OCI-LY1 (cell line): ENCODE results near the gene ABR.
"Not testable (repeated sequence)": the region's sequence is repeated elsewhere in the genome, so short reads cannot be mapped to it uniquely, and the experiment has no call there.

ENCODE experiments used
- H2AFZ ChIP-seq: fragments of 200-600 bp; sonication (generic), shearing (Covaris generic); 2 replicates; pipeline ENCODE4 v1.6.0; 2014; ENCODE audit warnings: antibody characterized with exemption, mild to moderate bottlenecking, low read length
- H3F3A ChIP-seq: fragments of 200-600 bp; sonication (generic), shearing (Covaris generic); 2 replicates; pipeline ENCODE4 v1.6.0; 2014; ENCODE audit warnings: mild to moderate bottlenecking, antibody characterized with exemption, low read length, moderate library complexity; ENCODE audit not compliant: insufficient read depth
- H3K27ac ChIP-seq: fragments of 200-600 bp; sonication (generic); 2 replicates; pipeline ENCODE4 v1.5.1; 2014; ENCODE audit warnings: low read length, mixed run types, mild to moderate bottlenecking, low read depth; ENCODE audit not compliant: poor library complexity, severe bottlenecking
- H3K27me3 ChIP-seq: fragments of 200-600 bp; sonication (generic); 2 replicates; pipeline ENCODE4 v1.6.0; 2014; ENCODE audit warnings: antibody characterized with exemption, mild to moderate bottlenecking, low read length, moderate library complexity; ENCODE audit not compliant: insufficient read depth
- H3K36me3 ChIP-seq: fragments of 200-600 bp; sonication (generic); 2 replicates; pipeline ENCODE4 v1.6.1; 2014; ENCODE audit warnings: mild to moderate bottlenecking, antibody characterized with exemption, low read length, moderate library complexity, mixed read lengths; ENCODE audit not compliant: insufficient read depth
- H3K4me1 ChIP-seq: fragments of 200-600 bp; sonication (generic); 2 replicates; pipeline ENCODE4 v1.5.1; 2014; ENCODE audit warnings: mild to moderate bottlenecking, low read length, moderate library complexity; ENCODE audit not compliant: insufficient read depth, severe bottlenecking
- H3K4me2 ChIP-seq: fragments of 200-600 bp; sonication (generic), shearing (Covaris generic); 2 replicates; pipeline ENCODE4 v1.6.1; 2014; ENCODE audit warnings: low read length
- H3K4me3 ChIP-seq: fragments of 200-600 bp; sonication (generic); 2 replicates; pipeline ENCODE4 v1.5.1; 2014; ENCODE audit warnings: low read length, low read depth, mild to moderate bottlenecking, mixed read lengths; ENCODE audit not compliant: poor library complexity, severe bottlenecking
- H3K79me2 ChIP-seq: fragments of 200-600 bp; shearing (Covaris generic); 2 replicates; pipeline ENCODE4 v1.6.1; 2016; ENCODE audit warnings: mixed run types, low read length, mixed read lengths; ENCODE audit not compliant: insufficient read depth
- H3K9ac ChIP-seq: fragments of 200-600 bp; sonication (generic), shearing (Covaris generic); 2 replicates; pipeline ENCODE4 v1.6.1; 2014; ENCODE audit warnings: mild to moderate bottlenecking, low read length, mixed read lengths
- H3K9me2 ChIP-seq: fragments of 200-600 bp; sonication (generic), shearing (Covaris generic); 2 replicates; pipeline ENCODE4 v1.6.1; 2014; ENCODE audit warnings: low read depth, mild to moderate bottlenecking, low read length, mixed read lengths
- H3K9me3 ChIP-seq: fragments of 200-600 bp; shearing (Covaris generic); 2 replicates; pipeline ENCODE4 v1.6.1; 2014; ENCODE audit warnings: low read length, mixed read lengths
- H4K20me1 ChIP-seq: fragments of 200-600 bp; sonication (generic), shearing (Covaris generic); 2 replicates; pipeline ENCODE4 v1.6.0; 2016; ENCODE audit warnings: mild to moderate bottlenecking, low read length; ENCODE audit not compliant: insufficient read depth
- CTCF ChIP-seq: fragments of 200-600 bp; sonication (generic), shearing (Covaris generic); IDR thresholded peaks from 2 replicates; pipeline ENCODE4 v1.5.1; 2017; ENCODE audit warnings: mild to moderate bottlenecking, antibody characterized with exemption, low read length, moderate library complexity, mixed read lengths
- EZH2 ChIP-seq: fragments of 200-600 bp; sonication (generic), shearing (Covaris generic); IDR thresholded peaks from 2 replicates; pipeline ENCODE4 v1.8.0; 2017; ENCODE audit warnings: borderline replicate concordance, mixed run types, mild to moderate bottlenecking, antibody characterized with exemption, low read length, moderate library complexity, mixed read lengths

The ABR gene

DNA sequence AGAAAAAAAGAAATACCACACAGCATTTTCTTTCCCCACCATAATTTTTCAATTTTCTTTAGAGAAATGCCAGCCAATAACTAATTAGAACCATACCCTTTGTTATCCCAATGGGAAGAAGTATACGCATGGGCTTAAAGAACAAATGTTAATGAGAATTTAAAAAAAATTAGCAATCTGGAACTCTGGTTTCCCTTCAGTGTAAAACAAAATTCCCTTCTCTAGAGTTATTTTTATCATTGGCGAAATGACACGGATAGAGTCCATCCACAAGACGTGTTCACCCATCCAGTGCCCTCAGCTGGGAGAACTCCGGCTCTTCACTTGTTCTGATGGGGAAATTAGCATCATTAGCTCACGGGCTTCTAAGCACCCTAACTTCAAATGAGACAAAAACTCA lies 203.5 kb downstream of the ABR start:
- Histone ChIP-seq H3K9ac (no peak overlapping the region), H3K4me2 (no peak overlapping the region), H3F3A (no peaks in the 10 kb centered on the region), H3K9me3 (no peaks in the 10 kb centered on the region), H2AFZ (no peak overlapping the region), H3K27ac (no peak overlapping the region), H3K36me3 (no peaks in the 10 kb centered on the region), H4K20me1 (no peaks in the 10 kb centered on the region), H3K79me2 (no peaks in the 10 kb centered on the region), H3K9me2 (no peaks in the 10 kb centered on the region), H3K27me3 (no peaks in the 10 kb centered on the region), H3K4me3 (no peak overlapping the region), H3K4me1 (peaks cover 11% of the 10 kb centered on the region)
- TF ChIP-seq EZH2 (no peak), CTCF (no peak)

DNA sequence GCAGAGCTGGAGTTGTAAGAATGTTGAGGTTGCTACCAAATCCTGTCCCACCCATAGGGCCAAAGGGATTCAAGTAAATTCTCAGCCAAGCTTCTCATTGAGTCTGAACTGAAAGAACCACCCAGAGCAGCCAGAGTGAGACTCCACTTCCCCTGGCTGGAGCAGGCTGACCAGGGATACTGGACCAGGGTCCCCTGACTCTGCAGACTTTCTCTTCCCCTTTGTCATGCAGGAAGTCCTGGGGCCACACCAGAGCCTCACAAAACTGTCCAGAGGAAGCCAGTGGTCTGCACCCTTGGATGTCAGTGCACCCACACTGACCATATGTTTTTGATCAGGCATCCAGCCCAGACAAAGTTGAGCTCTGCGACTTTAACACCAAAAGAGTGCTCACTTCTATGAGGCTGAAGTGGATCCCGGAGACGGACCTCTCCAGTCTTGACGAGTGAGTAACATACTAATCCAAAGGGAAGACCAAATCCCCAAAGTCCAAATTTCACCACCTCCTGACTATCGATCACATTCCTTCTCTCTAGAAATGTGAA lies 204.3 kb downstream of the ABR start:
- Histone ChIP-seq H2AFZ (no peak overlapping the region), H3K4me3 (no peak overlapping the region), H3K9me3 (no peaks in the 10 kb centered on the region), H3K9ac (no peak overlapping the region), H3K27ac (no peak overlapping the region), H3K4me1 (peaks cover 10% of the 10 kb centered on the region), H3K27me3 (no peaks in the 10 kb centered on the region), H3K36me3 (no peaks in the 10 kb centered on the region), H3K79me2 (no peaks in the 10 kb centered on the region), H3K9me2 (no peaks in the 10 kb centered on the region), H3F3A (no peaks in the 10 kb centered on the region), H3K4me2 (no peak overlapping the region), H4K20me1 (no peaks in the 10 kb centered on the region)
- no peak for TF ChIP-seq CTCF
- no peak for TF ChIP-seq EZH2

GRCh38 chr17:974778-975177 lies 205.0 kb downstream of the ABR start:
- not testable (repeated sequence) for H3K79me2 ChIP-seq, H3K36me3 ChIP-seq, H3K9me2 ChIP-seq, H3K27ac ChIP-seq, H3K27me3 ChIP-seq, H3K4me2 ChIP-seq, H4K20me1 ChIP-seq, H3K4me1 ChIP-seq, H3K9ac ChIP-seq, H3K4me3 ChIP-seq, H2AFZ ChIP-seq, H3F3A ChIP-seq, H3K9me3 ChIP-seq

- H3K4me1 ChIP-seq = no peaks in the 10 kb centered on the region
- H3K27ac ChIP-seq = no peak overlapping the region
Observed at GRCh38 chr17:973053-973452, 206.7 kb downstream of the ABR start.

DNA sequence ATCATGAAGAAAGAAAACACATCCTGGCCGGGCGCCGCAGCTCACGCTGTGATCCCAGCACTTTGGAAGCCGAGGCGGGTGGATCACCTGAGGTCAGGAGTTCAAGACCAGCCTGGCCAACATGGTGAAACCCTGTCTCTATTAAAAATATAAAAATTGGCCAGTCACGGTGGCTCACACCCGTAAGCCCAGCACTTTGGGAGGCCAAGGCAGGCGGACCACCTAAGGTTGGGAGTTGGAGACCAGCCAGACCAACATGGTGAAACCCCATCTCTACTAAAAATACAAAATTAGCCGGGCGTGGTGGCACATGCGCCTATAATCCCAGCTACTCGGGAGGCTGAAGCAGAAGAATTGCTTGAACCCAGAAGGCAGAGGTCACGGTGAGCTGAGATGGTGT lies 207.9 kb downstream of the ABR start:
- not testable (repeated sequence) for H3K9me3 ChIP-seq, H3K4me2 ChIP-seq, H3K36me3 ChIP-seq, H2AFZ ChIP-seq, H3K27me3 ChIP-seq, H3K4me1 ChIP-seq, H3K9me2 ChIP-seq, H3K27ac ChIP-seq, H3K79me2 ChIP-seq, H4K20me1 ChIP-seq, H3K4me3 ChIP-seq, H3K9ac ChIP-seq, H3F3A ChIP-seq

More at GRCh38 chr17:973053-973452, 206.7 kb downstream of the ABR start:
- no peaks in the 10 kb centered on the region for H3K9me2 ChIP-seq
- no peaks in the 10 kb centered on the region for H4K20me1 ChIP-seq
- no peaks in the 10 kb centered on the region for H3F3A ChIP-seq
- no peaks in the 10 kb centered on the region for H3K9me3 ChIP-seq
- no peak overlapping the region for H3K4me2 ChIP-seq
- no peaks in the 10 kb centered on the region; the same call in 1 of the 2 replicates for H3K27me3 ChIP-seq
- no peak overlapping the region for H3K4me3 ChIP-seq
- no peaks in the 10 kb centered on the region for H3K36me3 ChIP-seq
- no peak overlapping the region for H3K9ac ChIP-seq
- TF ChIP-seq CTCF (no peak), EZH2 (no peak)
- no peak overlapping the region for H2AFZ ChIP-seq
- H3K79me2 ChIP-seq = no peaks in the 10 kb centered on the region
